ENCODE results near the gene CHMP5.

Gene CHMP5

GRCh38 chr9:33318225-33318624 lies 53.4 kb downstream of the CHMP5 start:
- DNase-seq (ENCODE audit: low spot score) = no peak

DNA sequence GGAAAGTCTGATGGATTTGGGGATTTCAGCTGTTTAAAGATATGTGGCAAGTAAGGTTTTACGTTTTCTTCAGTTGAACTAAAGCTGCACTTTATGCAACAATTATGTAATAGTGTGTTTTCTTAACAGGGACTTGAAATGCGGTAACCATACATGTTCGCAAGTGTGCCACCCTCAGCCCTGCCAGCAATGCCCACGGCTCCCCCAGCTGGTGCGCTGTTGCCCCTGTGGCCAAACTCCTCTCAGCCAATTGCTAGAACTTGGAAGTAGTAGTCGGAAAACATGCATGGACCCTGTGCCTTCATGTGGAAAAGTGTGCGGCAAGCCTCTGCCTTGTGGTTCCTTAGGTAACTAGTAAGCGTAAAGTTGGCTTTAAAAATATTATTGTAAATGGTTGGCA lies 53.9 kb downstream of the CHMP5 start:
- no peak for DNase-seq (ENCODE audit: low spot score)

GRCh38 chr9:33320230-33320567 lies 55.4 kb downstream of the CHMP5 start:
- no peak for DNase-seq (ENCODE audit: low spot score)

- peak; percentile 15 for DNase-seq (ENCODE audit: low spot score)
Measured at GRCh38 chr9:33320568-33321261, 55.9 kb downstream of the CHMP5 start.

DNA sequence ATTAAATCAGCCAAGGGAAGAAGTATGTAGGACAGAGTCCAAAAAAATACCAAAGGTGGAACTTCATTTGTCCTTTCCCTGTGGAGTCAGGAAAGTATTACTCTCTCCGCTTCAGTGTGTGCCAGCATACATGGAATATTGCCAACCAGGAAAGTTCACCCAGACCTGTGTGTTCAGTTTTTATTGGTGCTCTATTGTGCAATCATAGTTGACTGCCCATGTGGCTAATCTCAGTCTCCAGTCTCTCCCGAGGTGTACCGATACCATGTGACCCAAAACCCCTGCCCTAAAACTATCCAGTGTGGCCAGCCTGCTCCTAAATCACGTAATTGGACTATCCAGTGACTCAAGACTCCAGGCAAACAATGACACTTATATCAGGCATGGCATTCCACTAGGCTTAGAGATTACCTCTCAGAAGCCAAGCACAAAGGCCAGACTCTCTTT lies 64.3 kb downstream of the CHMP5 start:
- DNase-seq (ENCODE audit: low spot score) = no peak

GRCh38 chr9:33329979-33330378 lies 65.1 kb downstream of the CHMP5 start:
- DNase-seq (ENCODE audit: low spot score) = no peak

DNA sequence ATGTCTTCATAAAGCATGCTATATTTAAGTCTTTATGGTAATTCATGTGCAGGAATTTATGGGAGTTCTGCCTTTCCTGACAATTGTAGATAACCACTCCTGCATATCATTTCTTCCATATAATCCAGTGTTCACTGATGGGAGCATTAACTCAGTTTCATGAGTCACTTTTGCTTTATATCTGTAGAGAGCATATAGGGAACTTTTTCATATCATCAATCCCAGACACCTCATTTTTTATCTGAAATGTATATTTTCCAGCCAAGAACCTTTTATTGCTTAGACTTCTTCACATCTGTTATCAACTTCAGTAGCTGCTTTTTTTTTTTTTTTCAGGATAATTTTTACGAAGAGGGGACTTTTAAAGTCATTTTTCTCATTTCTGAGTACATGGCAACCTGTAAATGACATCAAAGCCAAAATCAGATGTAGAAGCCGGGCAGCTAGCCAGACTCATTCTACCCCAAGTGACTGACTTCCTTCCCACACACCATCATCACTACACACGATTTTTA lies 66.6 kb downstream of the CHMP5 start:
- DNase-seq (ENCODE audit: low spot score) = no peak
